Chondrocyte (in vitro differentiated cells): ENCODE measurements around the gene EMP1. TPM values are rescaled to one million over a fixed set of nuclear protein-coding genes. Genes with fewer than 3 reads are reported as not detected.

Experiments used
- DNase-seq: peaks from one replicate; pipeline ENCODE4 v3.0.0; 2021; ENCODE audit warnings: mixed read lengths, low spot score
- H3K27ac Mint-ChIP-seq: one replicate; pipeline ENCODE4 v1.8.0; 2021; ENCODE audit warnings: mild to moderate bottlenecking, moderate library complexity, mixed read lengths; ENCODE audit not compliant: unreplicated experiment
- H3K27me3 Mint-ChIP-seq: 2 replicates; pipeline ENCODE4 v1.8.0; 2021; ENCODE audit warnings: low read depth, mixed read lengths
- H3K36me3 Mint-ChIP-seq: 2 replicates; pipeline ENCODE4 v1.8.0; 2021; ENCODE audit warnings: low read depth, mixed read lengths
- H3K4me1 Mint-ChIP-seq: 2 replicates; pipeline ENCODE4 v1.8.0; 2021; ENCODE audit warnings: low read depth, mild to moderate bottlenecking, mixed read lengths
- H3K4me3 Mint-ChIP-seq: one replicate; pipeline ENCODE4 v1.8.0; 2021; ENCODE audit warnings: mild to moderate bottlenecking, moderate library complexity, mixed read lengths; ENCODE audit not compliant: unreplicated experiment
- H3K9me3 Mint-ChIP-seq: 2 replicates; pipeline ENCODE4 v1.8.0; 2021; ENCODE audit warnings: low read depth, mixed read lengths
- CTCF ChIP-seq: fragments of 200-600 bp; sonication (generic); IDR thresholded peaks from 2 replicates; pipeline ENCODE4 v1.5.0; 2021; ENCODE audit warnings: antibody characterized with exemption, mild to moderate bottlenecking, moderate library complexity
- total RNA-seq: library from RNA; stranded (reverse); gene quantifications from 3 replicates; pipeline ENCODE4 v1.2.1, GENCODE V29; 2021

EMP1 gene
- total RNA-seq, 1 donor from 2014 or later = 35.7 TPM

- Mint-ChIP-seq H3K9me3 (no peaks in the 10 kb centered on the region), H3K36me3 (no peaks in the 10 kb centered on the region), H3K27ac (no peak overlapping the region), H3K4me1 (peaks cover 23% of the 10 kb centered on the region), H3K4me3 (no peak overlapping the region), H3K27me3 (no peaks in the 10 kb centered on the region)
- no peak for DNase-seq
- TF ChIP-seq CTCF = peak; percentile 70
Measured at GRCh38 chr12:13161172-13161571, 35.4 kb upstream of the EMP1 start.

GRCh38 chr12:13162904-13163303, 33.6 kb upstream of the EMP1 start:
- Mint-ChIP-seq H3K4me1 (peaks cover 27% of the 10 kb centered on the region), H3K27me3 (no peaks in the 10 kb centered on the region), H3K4me3 (no peak overlapping the region), H3K36me3 (no peaks in the 10 kb centered on the region), H3K9me3 (peaks cover 1% of the 10 kb centered on the region), H3K27ac (no peak overlapping the region)
- TF ChIP-seq CTCF = no peak
- DNase-seq = no peak

GRCh38 chr12:13163868-13164635, 32.5 kb upstream of the EMP1 start:
- Mint-ChIP-seq H3K36me3 (no peaks in the 10 kb centered on the region), H3K27me3 (no peaks in the 10 kb centered on the region), H3K4me1 (peaks cover 27% of the 10 kb centered on the region), H3K27ac (no peak overlapping the region), H3K4me3 (no peak overlapping the region), H3K9me3 (peaks cover 4% of the 10 kb centered on the region)
- no peak for DNase-seq
- TF ChIP-seq CTCF = no peak

- no peak for TF ChIP-seq CTCF
- Mint-ChIP-seq H3K36me3 (no peaks in the 10 kb centered on the region), H3K9me3 (peaks cover 4% of the 10 kb centered on the region), H3K27ac (peak overlapping the region; percentile 50), H3K4me3 (no peak overlapping the region), H3K4me1 (peaks cover 27% of the 10 kb centered on the region), H3K27me3 (no peaks in the 10 kb centered on the region)
- no peak for DNase-seq
Measured at GRCh38 chr12:13164921-13165616, 31.5 kb upstream of the EMP1 start.

GRCh38 chr12:13165617-13166041, 30.9 kb upstream of the EMP1 start:
- Mint-ChIP-seq H3K36me3 (no peaks in the 10 kb centered on the region), H3K27ac (peak overlapping the region; percentile 50), H3K27me3 (no peaks in the 10 kb centered on the region), H3K4me1 (peaks cover 29% of the 10 kb centered on the region), H3K9me3 (peaks cover 4% of the 10 kb centered on the region), H3K4me3 (no peak overlapping the region)
- no peak for DNase-seq
- TF ChIP-seq CTCF = no peak
